Measurements from ENCODE around the gene ARIH2. TPM values are rescaled to one million over a fixed set of nuclear protein-coding genes. Genes with fewer than 3 reads are reported as not detected.

The ARIH2 gene
- total and polyA plus RNA-seq, 7 donors = 33.0 to 165 (median 94.9) TPM

DNA sequence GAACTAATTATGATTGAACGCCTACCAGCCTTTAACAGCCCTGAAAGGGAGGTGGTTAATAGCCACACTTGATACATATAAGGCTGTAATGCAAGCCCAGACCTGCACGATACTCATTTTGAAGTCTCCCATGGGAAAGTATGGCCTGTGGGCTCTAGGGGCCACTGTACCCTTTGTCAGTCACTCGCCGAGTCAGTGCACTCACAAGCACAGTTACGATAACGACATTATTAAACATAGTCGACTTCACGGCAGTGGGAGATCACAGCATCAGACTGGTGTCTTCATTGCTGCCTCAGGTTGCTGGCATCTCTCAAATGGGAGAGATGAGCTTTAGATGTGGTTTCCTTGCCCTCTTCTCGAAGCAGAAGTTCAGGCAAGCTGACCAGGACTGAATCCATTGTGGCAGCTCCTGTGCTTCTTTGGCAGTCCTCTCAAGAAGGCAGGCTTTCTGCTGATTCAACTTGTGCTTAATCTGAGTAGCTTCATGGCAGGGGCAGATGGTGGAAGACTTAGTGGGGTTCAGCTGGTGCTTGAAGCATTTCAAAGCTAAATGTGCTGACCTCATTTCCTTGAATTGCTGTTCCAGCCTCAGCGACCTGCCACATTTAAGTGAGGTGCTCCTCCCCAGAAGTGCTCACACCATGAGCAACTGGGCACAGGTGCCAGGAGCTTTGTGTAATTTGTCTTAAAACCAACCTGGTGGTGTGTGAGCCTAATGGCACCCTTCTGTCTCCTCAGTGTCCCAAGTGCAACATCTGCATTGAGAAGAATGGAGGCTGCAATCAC lies 55.6 kb downstream of the ARIH2 start:
- H3K36me3 ChIP-seq = peaks cover 62 to 100% (median 88%) of the 10 kb centered on the region in 4 donors
- no peaks in the 10 kb centered on the region for H3K27me3 ChIP-seq
- H3K9me3 ChIP-seq = no peaks in the 10 kb centered on the region
- intact Hi-C loops (cut with DNase I) = no loop called here
- WGBS, 2 donors = 89 to 93% methylated on average over 10 of the region's 10 CpGs
- no peak overlapping the region for H3K4me3 ChIP-seq
- H3K27ac ChIP-seq = no peak overlapping the region
- TF ChIP-seq POLR2A (IDR thresholded peaks at IDR 0.05) = no peak
- TF ChIP-seq EP300 (IDR thresholded peaks at IDR 0.05) = no peak
- TF ChIP-seq POLR2AphosphoS5 (IDR thresholded peaks at IDR 0.05) = no peak
- TF ChIP-seq, protein P1, sequence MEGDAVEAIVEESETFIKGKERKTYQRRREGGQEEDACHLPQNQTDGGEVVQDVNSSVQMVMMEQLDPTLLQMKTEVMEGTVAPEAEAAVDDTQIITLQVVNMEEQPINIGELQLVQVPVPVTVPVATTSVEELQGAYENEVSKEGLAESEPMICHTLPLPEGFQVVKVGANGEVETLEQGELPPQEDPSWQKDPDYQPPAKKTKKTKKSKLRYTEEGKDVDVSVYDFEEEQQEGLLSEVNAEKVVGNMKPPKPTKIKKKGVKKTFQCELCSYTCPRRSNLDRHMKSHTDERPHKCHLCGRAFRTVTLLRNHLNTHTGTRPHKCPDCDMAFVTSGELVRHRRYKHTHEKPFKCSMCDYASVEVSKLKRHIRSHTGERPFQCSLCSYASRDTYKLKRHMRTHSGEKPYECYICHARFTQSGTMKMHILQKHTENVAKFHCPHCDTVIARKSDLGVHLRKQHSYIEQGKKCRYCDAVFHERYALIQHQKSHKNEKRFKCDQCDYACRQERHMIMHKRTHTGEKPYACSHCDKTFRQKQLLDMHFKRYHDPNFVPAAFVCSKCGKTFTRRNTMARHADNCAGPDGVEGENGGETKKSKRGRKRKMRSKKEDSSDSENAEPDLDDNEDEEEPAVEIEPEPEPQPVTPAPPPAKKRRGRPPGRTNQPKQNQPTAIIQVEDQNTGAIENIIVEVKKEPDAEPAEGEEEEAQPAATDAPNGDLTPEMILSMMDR (IDR thresholded peaks at IDR 0.05) = no peak
- no peak for DNase-seq
- H3K4me1 ChIP-seq = no peaks in the 10 kb centered on the region

DNA sequence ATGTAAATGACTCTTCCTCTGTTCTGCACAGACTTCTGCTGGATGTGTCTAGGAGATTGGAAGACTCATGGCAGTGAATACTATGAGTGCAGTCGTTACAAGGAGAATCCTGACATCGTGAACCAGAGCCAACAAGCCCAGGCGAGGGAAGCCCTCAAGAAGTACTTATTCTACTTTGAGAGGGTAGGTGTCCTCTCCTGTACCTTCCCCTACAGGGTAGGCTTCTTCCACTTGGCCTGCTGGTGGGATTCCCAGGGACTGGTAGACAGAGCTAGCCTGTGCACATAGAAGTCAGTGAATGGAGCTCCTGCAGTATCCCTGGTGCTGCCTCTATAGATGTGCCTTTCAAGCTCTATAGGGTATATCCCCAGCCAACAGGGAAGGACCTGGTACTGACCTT lies 60.8 kb downstream of the ARIH2 start:
- Histone ChIP-seq H3K27ac (no peak overlapping the region), H3K27me3 (no peaks in the 10 kb centered on the region), H3K4me1 (no peaks in the 10 kb centered on the region), H3K9me3 (no peaks in the 10 kb centered on the region), H3K36me3 (peaks cover 71 to 100% (median 77%) of the 10 kb centered on the region in 4 donors), H3K4me3 (no peak overlapping the region)
- 95 to 97% methylated on average over 3 of the region's 3 CpGs for WGBS, 2 donors
- intact Hi-C loops (cut with DNase I) = no loop called here
- DNase-seq = no peak
- no peak for TF ChIP-seq EP300 (IDR thresholded peaks at IDR 0.05)
- TF ChIP-seq, protein P1 (IDR thresholded peaks at IDR 0.05) = no peak
- TF ChIP-seq POLR2AphosphoS5 (IDR thresholded peaks at IDR 0.05) = no peak
- no peak for TF ChIP-seq POLR2A (IDR thresholded peaks at IDR 0.05)

DNA sequence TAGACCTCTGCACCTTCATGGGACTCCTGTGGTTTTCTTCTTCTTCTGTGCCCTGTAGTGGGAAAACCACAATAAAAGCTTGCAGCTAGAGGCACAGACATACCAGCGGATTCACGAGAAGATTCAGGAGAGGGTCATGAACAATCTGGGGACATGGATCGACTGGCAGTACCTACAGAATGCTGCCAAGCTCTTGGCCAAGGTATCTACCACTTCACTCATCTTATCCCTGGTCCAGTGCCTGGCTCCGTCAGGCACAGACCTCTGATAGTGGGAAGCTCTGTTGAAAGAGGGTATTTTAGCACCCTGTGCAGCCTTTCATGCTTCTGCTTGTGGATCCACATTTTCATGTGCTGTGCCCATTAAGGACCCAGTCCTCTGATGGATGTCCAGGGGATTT lies 61.7 kb downstream of the ARIH2 start:
- DNase-seq = no peak
- H3K27ac ChIP-seq = no peak overlapping the region
- 92 to 93% methylated on average over 4 of the region's 4 CpGs for WGBS, 2 donors

DNA sequence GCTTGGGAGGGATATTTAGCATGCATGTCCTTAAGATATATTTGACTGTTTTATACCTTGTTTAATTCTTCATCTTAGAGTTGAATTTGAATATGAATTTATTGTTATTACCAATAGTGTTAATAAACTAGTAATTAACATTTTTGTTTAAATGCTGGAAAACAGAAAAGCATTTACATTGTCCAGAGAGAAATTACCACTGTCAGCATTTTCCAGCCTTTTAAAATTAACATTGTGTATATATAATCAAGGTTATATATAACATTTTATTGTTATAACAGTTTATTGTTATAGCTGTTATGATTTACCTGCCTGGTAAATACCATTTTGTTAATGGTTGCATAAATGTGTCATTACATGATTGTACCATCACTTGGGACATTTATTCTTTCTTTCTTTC lies 63.4 kb downstream of the ARIH2 start:
- Histone ChIP-seq H3K4me3 (no peak overlapping the region), H3K9me3 (no peaks in the 10 kb centered on the region), H3K27me3 (no peaks in the 10 kb centered on the region), H3K4me1 (no peaks in the 10 kb centered on the region), H3K36me3 (peaks cover 46 to 100% (median 58%) of the 10 kb centered on the region in 4 donors), H3K27ac (no peak overlapping the region)
- no peak for TF ChIP-seq POLR2A (IDR thresholded peaks at IDR 0.05)
- TF ChIP-seq EP300 (IDR thresholded peaks at IDR 0.05) = no peak
- no peak for TF ChIP-seq POLR2AphosphoS5 (IDR thresholded peaks at IDR 0.05)
- TF ChIP-seq, protein P1 (IDR thresholded peaks at IDR 0.05) = no peak
- intact Hi-C loops (cut with DNase I) = no loop called here
- DNase-seq = no peak

More for the DNA sequence above, 61.7 kb downstream of the ARIH2 start:
- Histone ChIP-seq H3K9me3 (no peaks in the 10 kb centered on the region), H3K4me1 (no peaks in the 10 kb centered on the region), H3K36me3 (peaks cover 63 to 100% (median 74%) of the 10 kb centered on the region in 4 donors), H3K27me3 (no peaks in the 10 kb centered on the region), H3K4me3 (no peak overlapping the region)
- intact Hi-C loops (cut with DNase I) = no loop called here
- TF ChIP-seq POLR2AphosphoS5 (IDR thresholded peaks at IDR 0.05) (no peak), POLR2A (IDR thresholded peaks at IDR 0.05) (no peak), EP300 (IDR thresholded peaks at IDR 0.05) (no peak)
- TF ChIP-seq, protein P1 (IDR thresholded peaks at IDR 0.05) = no peak
